ENCODE measurements around the gene PAX6. TPM values are rescaled to one million over a fixed set of nuclear protein-coding genes. Genes with fewer than 3 reads are reported as not detected.

Gene PAX6
- total and polyA plus RNA-seq, 9 of the 15 experiments (the other 6 are each of a cell fraction or from before 2014, with no cell fraction given), result 1.5 to 10.9 (median 5.3) TPM

DNA sequence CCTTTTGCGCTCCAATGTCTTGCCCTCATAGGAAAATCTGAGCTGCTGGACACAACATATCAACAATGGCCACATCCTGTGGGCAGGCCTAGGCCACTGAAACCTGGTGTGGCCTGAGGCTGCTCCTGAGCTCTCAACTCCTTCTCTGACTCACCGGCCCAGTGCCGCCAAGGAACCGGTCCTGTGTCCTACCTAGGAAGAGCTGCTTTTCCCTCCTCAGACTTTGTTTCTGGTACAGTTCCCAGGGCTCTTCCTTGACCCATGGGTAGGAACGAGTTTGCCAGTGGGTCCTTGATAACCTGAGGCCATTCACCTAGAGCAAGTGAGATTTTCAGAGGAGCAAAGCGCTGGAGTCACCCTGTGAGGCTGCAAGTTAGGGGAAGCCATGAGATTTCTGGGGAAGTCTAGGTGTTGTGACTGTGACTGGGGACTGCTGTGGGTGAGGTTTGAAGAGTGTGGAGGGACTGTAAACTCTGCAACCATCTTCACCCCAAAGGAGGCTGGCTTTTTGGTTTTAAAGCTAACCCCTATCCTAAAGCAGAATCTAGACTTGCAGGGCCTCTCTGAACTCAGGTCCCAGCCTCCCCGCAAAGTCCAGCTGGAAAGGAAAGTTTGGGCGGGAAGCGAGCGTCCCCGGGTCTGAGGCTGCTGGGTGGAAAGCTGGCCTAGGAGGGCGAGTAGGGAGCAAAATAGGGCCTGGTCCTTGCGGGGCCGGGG is 12.0 kb upstream of the PAX6 start:
- no peak overlapping the region for H3K9ac ChIP-seq (ENCODE audit: insufficient read depth in 1 of 2, low read depth in 2 of 2, low read length in 2 of 2)
- DNase-seq (ENCODE audit: extremely low read depth in 1 of 4, low spot score in 3 of 4) (no peak), ATAC-seq (no peak), FAIRE-seq (no peak)
- ChIA-PET POLR2A (no interaction called here), CTCF (ENCODE audit: low intra/inter-chr PET ratio) (no interaction called here)
- in situ Hi-C loops (cut with MboI), result no loop called here
- no peak overlapping the region for H3K4me3 ChIP-seq
- H3K36me3 ChIP-seq (ENCODE audit: control insufficient read depth, insufficient read depth, low read length), result no peaks in the 10 kb centered on the region
- H3K9me1 ChIP-seq (ENCODE audit: control insufficient read depth, insufficient read depth, low read length), result no peaks in the 10 kb centered on the region
- no peaks in the 10 kb centered on the region for H4K20me1 ChIP-seq (replicated peaks; ENCODE audit: control insufficient read depth, insufficient read depth, low read length)
- H2AFZ ChIP-seq (ENCODE audit: low read depth, low read length), result no peak overlapping the region
- no TSS peak for BruUV-seq (replicated peaks)
- no peaks in the 10 kb centered on the region for H3K9me3 ChIP-seq (replicated peaks; ENCODE audit: control insufficient read depth, insufficient read depth, low read depth, low read length)
- H3K27ac ChIP-seq (ENCODE audit: extremely low read depth, low read depth, low read length), result no peak overlapping the region
- intact Hi-C loops (cut with micrococcal nuclease), result no loop called here
- no peak overlapping the region for H3K4me2 ChIP-seq (ENCODE audit: insufficient read depth, low read length)
- WGBS (ENCODE audit: insufficient coverage, low coverage, missing lambda C conversion rate), result 22% methylated on average over 13 of the region's 14 CpGs
- peaks cover 67 to 76% of the 10 kb centered on the region in 2 experiments for H3K27me3 ChIP-seq (ENCODE audit: control insufficient read depth in 2 of 2, insufficient read depth in 2 of 2, low read length in 2 of 2)
- no peaks in the 10 kb centered on the region for H3K79me2 ChIP-seq (ENCODE audit: control insufficient read depth, insufficient read depth, low read length)
- H3K4me1 ChIP-seq (replicated peaks in 1 of 2; ENCODE audit: control insufficient read depth in 2 of 2, insufficient read depth in 2 of 2, low read length in 2 of 2), result peaks cover 0 to 27% of the 10 kb centered on the region in 2 experiments; a peak in 3 of 5 replicates
- TF ChIP-seq NCOA6 (IDR thresholded peaks at IDR 0.05) (no peak), ZNF507 (tag; conservative IDR thresholded peaks at IDR 0.05) (no peak), CSDE1 (IDR thresholded peaks at IDR 0.05) (no peak), SNRNP70 (optimal IDR thresholded peaks at IDR 0.05; ENCODE audit: low read depth, low read length) (no peak)
- TF ChIP-seq, protein P1, sequence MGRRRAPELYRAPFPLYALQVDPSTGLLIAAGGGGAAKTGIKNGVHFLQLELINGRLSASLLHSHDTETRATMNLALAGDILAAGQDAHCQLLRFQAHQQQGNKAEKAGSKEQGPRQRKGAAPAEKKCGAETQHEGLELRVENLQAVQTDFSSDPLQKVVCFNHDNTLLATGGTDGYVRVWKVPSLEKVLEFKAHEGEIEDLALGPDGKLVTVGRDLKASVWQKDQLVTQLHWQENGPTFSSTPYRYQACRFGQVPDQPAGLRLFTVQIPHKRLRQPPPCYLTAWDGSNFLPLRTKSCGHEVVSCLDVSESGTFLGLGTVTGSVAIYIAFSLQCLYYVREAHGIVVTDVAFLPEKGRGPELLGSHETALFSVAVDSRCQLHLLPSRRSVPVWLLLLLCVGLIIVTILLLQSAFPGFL (CRISPR knock-in tag; IDR thresholded peaks at IDR 0.05), result no peak

All from K562 (cell line).